GM19397 (cell line): Measurements from ENCODE around the gene TBC1D7.

Experiments
- ATAC-seq: cut with Tn5 transposase; IDR thresholded peaks from one replicate; pipeline ENCODE4 v1.9.1; 2021; ENCODE audit warnings: mild to moderate bottlenecking, moderate library complexity; ENCODE audit not compliant: unreplicated experiment

The TBC1D7 gene

DNA sequence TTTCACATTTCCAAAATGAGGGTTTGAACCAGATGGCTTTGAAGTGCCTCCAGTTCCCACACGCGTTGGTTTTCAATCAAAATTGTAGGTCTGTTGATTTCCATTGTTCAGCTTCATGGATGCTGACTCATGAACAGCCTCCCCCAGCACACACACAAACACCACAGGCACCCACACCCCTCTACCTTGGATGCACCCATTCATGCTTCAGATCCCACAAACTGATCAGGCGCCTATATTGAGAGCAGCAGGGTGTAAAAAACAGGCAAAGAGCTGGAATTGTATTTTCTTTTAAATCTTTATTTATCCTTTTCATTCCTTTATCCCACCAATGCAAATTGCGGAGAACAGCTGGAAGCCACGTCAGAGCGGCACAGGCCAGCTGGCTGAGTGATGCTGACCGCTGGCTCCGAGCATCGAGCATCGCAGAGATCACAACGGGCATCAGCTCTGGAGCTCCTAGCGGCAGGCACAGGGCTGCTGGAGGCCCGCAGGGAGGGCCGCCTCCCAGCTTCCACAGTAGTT lies 29.3 kb upstream of the TBC1D7 start:
- no peak for ATAC-seq

DNA sequence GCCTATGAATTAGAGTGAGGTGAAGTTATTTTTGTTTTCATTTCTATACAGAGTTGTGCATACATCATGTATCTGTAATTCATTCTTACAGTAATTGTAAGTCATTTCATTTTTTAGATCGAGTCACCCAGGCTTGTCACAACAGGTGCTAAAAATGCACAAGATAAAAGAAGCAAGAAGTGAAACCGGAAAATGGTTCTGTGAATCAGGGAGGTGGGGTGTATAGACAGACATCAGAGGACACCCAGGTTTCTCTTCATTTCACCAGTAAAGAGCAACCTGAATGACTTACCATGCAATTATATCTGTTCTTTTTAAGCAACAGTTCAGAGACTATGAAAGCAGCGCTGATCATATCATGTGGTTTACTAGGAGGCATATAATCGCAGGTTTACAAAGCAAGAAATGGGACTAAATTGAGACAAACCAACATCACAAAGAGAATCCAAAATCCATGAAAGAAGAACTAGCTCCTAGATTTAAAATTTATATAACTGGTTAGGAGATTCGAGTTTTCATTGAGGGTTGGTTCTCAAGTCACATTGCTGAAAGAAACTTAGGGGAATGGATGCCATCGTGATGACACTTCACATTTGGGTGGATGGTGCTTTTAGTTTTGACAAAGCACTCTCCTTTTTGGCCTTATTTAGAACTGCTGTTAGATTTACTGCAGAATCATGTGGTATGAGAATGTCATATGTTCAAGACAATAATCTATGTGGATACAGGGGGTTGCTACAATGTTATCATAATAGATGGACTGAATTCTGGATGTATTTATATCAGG lies 27.9 kb upstream of the TBC1D7 start:
- ATAC-seq = peak; percentile 93

DNA sequence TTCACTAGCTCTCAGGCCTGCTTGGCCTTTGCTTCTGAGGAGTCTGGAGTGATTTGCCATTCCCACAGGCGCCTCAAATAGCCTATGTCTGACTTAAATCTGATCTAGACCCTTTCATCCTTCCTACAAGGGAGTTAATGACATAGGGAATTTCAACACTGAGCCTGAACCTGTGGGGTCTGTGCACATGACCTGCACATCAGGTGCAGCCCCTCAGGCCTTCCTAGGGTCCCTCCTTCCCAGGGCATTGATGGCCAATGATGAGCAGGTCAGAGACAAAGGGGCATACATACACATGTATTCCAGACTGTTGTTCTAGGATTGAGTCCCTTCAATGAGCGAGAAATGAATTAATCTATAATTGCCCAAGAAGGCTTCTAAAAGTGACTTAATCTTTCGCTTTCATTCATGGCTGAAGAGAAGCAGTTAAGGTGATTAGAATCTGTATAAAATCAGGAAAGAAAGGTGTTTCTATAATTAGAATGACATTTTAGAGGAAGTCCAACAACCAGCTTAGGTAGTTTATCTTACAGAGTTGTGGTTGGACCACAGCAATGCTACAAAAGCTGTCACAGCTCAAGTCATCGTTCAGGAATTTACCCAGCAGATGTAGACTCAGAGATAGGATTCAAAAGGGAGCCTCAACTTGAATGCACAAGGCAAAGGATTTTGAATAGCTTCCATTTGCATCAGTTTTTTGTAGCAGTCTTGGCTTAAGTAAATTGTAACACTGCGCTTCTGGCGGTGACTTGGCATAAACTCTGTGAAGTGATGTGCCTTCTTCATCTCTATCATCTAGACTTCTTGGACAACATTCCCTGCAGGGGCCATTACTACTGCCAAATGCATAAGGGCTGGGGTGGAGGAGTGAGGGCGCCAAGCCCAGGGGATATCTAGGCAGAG lies 27.0 kb upstream of the TBC1D7 start:
- ATAC-seq = peak; percentile 30

DNA sequence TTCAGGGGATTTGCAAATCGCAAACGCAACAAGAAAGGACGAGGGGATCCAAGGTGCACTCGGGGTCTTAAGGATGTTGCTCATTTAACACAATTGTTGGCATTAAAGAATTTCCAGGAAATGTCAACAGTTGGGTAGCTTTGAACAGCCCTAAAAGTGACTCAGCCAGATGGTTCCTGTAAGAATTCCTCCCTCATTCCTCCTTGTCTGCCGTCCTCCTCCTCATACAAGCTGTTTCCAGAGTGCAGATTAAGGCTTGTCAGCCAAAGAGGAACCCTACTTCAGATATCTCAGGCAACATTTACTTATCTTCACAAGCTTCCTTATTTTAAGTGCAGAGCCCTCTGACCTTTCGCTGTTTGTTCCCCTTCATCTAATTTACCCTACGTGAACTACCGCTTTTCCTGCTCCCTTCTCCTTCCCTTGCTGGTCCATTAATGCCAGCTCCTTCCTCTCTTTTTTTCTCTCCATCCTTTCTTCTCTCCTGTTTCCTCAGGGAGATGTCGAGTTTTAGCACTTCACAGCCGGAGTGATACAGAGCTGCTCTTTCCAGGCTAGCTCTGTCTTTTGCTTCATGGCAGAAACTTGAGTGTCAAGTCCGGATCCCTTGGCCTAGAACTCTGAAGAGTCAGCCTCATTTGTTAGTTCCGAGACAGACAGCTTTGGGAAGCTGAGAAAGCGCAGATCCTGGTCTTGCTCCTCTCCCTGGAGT lies 26.1 kb upstream of the TBC1D7 start:
- ATAC-seq = no peak

DNA sequence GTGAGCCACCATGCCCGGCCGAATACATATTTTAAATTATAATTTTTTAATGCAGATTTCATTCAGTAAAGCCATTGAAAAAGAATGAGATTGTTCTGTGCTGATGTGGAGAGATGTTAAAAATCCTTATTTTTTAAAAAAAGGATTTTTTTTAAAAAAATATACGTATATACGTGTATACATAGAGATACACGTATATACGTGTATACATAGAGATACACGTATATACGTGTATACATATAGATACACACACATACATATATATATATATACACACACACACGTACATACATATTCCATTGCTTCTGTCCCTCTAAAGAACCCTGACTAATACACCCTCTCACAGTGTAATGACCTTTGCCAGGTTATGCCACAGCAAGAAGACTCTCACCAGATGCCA lies 23.8 kb upstream of the TBC1D7 start:
- ATAC-seq = no peak

DNA sequence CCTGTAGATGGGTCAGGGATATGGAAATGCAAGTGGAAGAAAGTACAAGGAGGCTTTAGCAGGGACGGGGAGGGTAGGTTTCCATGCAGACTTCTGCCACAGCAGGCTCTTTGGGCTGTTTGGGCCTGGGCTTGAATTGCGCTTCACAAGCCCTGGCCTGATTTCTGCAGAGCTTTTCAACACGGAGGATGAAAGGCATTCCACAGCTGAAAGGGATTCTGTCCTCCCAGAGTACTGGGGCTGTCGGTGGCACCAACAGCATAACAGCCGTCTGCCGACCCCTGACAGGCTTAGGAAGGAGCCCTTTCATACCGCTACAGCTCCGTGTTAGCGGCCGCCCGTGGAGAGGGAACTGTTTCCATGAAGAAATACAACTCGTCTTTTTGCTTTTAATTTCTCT lies 22.9 kb upstream of the TBC1D7 start:
- ATAC-seq = no peak

DNA sequence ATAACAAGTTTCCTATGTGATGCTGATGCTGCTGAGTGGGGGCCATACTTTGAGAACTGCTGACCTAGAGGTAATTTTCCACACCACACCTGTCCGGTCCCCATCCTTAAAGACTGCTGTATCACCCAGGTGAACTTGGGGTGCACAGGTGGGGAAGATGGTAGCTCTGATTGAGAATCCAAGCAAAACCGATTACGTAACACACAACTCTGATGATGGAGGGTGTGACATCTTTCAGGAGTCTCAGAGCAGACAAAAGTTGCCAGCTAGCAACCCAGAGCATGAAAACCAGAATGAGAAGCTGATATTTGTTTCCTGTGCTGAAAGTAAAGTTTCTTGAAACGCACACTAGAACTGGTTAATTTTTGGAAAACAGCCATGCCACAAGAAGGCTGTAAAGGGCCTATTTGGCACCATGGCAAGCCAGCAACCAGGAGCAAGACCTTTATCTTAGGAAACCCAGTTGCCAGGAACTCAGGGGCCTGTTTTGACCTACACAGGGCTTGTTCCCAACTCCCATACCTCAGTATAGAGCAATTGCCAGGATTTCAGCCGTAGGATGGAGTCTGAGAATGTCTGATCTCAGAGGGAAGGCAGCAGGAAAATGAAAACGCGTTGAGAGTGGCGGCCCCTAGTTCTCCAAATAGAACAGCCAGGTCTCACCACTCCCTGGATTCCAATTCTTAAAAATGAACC lies 21.6 kb upstream of the TBC1D7 start:
- ATAC-seq = no peak

DNA sequence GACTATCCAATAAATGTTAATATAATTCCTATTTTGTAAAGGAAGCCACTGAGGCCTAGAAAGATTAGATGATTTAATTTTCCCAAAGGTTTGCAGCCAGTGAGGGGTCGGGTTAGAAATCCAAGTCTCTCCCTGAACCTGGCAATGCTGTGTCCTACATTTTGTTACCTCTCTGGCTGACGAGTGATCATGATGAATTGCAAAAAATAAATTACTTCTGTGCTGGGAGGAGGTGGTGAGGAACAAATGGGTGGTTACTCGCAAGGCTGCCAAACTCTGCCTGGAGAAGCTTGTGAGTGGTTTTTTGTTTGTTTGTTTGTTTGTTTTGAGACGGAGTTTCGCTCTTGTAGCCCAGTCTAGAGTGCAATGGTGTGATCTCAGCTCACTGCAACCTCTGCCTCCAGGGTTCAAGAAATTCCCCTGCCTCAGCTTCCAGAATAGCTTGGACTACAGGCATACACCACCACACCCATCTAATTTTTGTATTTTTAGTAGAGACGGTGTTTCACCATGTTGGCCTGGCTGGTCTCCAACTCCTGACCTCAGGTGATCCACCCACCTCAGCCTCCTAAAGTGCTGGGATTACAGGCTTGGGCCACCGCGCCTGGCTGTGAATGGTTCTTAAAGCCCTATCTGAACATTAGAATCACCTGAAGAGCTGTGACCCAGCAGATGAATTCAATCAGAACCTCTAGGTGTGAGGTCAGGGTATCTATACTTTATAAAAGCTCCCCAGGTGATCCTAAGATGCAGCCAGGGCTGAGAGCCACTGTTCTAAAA lies 20.2 kb upstream of the TBC1D7 start:
- no peak for ATAC-seq

DNA sequence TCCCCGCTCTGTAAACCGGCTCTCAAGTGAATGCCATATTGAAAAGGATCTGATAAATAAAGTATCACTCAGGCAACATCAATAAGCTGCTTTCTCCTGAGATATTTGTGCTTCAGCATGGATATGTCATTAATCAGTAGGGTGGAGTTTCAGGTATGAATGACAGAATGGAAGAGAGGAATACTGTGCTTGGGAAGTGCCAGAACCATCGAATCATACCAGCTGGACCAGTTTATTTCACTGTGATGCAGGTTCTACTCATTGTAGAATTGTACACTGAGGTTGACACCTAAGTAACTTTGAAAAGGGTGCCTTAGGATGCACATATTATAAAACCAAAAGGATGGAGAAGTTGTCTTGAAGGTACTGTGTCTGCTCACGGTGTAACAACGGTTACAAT lies 17.9 kb upstream of the TBC1D7 start:
- no peak for ATAC-seq

DNA sequence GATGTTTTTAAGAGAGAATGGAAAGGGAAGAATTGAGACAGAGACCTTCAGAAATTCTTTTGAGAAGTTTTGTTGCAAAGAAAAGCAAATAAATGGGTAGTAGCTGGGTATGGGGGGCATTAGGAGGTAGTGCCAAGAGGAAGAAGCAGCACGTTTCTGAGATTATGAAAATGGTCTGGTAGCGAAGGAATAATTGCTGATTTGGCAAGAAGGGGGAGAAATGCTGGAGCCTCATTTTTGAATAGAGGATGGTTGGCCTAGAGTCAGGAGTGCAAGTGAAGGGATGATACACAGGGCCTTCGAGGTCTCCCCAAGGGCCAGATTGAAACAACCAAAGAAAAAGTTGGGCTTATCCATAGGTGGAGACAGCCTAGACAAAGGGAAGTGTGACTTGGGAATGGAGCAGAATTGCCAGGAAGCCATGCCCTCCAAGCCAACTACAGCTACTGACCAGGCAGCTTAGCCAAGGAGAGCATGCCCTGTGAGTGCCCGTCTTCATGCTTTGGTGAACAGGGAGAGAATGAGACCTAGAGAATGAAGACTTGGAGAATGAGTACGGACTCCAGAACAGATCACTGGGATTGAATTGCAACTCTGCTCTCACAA lies 14.2 kb upstream of the TBC1D7 start:
- no peak for ATAC-seq

DNA sequence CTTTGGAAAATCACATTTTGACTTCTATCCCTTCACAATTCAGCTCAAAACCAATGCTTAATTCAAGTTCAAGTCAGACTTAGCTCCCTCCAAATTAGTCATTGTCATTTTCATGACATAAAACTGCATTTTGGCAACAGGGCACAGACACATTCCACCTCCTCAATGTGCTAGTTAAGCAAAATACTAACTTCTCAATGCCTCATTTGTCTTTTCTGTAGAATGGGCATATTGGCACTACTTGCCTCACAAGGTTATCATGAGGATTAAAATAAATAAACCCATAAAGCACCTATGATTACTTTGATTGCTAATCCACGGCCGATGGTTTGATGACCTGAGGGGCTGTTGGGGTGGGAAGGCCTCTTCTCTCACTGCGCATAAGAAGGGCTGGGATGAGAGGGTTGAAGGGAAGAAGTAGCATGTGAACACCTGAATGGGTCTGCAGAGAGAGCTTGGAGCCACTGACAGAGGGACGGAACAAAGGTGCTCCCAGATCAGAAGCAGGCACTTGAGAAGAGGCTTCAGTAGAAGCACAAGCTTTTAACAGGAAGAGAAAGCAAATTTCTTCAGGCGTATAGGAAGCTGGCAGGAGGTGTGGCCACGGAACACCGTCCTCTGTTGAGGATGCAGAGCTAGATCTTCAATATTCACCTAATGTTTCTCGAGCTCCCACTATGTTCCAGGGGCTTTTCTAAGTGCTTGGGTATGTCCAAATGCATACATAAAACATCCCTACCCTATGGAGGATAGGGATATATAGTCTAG lies 11.7 kb upstream of the TBC1D7 start:
- no peak for ATAC-seq

DNA sequence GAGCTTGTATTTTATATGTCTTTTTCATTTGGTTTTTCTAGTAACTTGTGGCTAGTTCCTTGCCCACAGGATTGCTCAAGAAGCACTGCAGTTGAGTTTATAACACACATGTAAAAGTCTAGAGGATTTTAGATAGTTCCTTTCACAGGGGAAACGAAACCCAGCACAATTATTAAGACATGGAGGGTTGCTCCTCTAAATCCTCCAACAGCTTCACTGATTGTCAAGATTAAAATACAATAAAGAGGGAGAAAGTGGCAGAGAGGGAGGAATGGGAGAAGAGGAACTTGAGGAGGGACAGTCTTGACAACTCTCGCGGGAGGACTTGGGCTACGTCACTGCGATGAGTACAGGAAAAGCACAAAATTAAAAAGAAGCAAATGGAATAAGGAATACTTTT lies 9.7 kb upstream of the TBC1D7 start:
- no peak for ATAC-seq

DNA sequence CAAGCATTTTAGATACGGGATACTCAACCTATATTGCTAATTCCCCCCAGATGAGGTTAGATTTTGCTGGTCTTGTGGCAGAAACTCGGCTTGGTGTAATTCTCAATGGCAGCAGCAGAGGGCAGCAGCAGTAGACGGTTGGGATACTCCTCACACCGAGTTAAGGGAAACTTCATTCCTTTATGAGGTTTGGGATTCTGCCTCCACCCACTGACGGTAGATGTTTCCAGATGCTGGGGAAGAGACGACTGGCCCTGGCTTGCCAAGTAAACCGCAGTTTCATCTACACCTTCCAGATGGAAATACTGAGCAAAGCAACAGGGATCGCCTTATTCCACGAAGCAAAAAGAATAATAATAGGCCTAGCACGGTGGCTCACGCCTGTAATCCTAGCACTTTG lies 8.2 kb upstream of the TBC1D7 start:
- ATAC-seq = no peak

DNA sequence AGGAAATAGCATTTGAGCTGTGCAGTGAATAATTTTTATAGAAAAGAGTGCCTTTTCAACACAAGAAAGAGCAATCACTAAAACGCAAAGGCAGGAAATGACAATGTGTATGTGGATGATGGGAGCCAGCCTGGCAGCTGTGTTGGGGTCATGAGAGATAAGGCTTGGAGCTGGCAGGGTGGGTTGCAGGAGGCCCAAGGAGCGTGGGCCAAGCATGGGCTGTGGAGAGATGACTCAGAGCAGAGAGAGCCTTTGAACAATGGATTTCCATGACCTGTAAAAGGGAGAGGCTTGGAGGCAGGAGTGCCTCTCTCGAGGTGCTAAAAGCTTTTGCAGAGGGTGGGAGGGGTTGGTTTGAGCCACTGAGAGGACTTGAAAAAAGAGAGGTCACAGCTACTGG lies 6.6 kb upstream of the TBC1D7 start:
- no peak for ATAC-seq

DNA sequence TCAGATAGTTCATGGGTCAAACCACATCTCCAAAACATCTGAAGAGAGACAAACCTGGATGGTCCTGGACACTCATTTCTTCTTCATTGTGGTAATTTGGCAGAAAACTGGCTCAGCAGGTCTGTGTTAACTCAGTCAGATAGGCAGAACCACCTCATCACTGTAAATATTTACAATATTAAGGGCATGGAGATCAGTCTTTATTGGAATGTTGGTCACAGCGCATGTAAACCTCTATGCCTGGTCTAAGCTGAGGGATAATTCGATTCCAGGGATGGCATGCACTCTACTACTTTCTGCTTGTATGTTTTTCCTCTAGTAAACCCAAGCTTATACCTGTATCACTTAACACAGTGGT lies 4.0 kb upstream of the TBC1D7 start:
- ATAC-seq = no peak

DNA sequence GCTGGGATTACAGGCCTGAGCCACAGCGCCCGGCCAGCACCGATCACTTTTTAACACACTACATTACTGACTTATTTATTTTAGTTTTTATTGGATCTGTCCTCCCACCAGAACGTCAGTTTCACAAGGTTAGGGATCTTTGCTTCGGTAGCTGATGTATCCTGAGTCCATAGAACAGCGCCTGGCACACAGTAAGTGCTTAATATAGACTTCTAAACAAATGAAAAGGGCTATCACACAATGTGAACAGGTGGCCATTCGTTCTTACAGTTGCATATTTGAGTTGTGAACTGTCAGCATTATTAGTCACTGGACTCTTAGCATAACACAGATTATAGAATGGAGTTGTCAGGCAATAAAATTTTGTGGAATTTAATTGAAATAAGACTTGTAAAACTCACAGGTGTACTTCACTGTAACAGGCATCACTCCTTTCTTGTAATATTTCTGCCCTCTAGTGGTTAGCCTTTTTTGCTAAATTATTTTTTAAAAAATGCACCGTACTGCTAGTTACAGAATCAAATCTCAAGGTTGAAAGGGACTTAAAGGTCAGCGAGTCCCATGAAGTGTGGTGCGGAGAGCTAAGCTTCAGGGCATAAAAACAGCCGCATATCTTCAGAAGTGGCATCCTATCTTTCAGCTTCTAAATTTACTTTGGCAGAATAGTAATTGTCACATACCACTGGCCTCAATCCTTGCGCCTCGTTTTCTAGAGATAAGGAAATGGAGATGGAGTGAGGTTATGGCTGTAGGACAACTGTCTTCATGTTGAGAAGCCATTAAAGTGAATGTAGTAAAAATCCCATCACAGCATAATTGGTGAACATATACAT lies 3.4 kb upstream of the TBC1D7 start:
- ATAC-seq = no peak

DNA sequence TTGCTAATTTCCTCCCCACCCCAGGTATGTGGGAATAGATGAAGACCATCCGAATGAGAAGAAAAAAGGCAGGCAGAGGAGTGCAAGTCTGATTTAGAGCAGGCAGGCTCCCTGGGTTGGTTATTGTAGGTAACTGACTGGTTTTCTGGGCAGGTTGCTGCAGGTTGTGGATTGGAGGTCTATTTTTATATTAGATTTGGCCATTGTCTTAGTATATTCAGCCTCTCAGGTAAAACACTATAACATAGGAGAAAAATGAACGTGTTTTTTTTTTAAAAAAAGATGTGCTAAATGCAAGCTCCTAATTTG lies 492 bp upstream of the TBC1D7 start:
- no peak for ATAC-seq

DNA sequence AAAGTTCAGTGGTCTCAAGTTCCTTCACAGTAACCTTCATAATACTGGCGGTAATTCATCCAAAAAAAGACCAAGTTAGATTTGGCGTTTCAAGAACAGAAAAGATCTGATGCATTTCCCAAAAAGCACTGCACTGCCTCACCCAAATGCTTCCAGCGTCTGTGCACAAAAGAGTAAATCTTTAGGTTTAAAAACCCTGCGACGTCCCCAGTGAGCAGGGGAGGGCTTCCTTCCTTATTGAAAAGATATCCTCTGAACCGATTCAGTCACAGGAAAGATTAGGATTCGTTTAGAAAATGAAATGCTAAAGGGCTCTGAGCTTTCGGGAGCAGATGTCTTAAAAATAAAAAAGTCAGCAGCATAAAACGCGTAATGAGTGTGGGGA lies 654 bp downstream of the TBC1D7 start:
- ATAC-seq = no peak
